GM18907 (cell line): ENCODE results near the gene ALG5.
A peak's percentile ranks its signal among the peaks of the same experiment; 100 is the strongest.

ENCODE experiments used
- ATAC-seq: cut with Tn5 transposase; IDR thresholded peaks from one replicate; pipeline ENCODE4 v1.9.1; 2021; ENCODE audit warnings: mild to moderate bottlenecking, moderate library complexity; ENCODE audit not compliant: unreplicated experiment

The ALG5 gene

DNA sequence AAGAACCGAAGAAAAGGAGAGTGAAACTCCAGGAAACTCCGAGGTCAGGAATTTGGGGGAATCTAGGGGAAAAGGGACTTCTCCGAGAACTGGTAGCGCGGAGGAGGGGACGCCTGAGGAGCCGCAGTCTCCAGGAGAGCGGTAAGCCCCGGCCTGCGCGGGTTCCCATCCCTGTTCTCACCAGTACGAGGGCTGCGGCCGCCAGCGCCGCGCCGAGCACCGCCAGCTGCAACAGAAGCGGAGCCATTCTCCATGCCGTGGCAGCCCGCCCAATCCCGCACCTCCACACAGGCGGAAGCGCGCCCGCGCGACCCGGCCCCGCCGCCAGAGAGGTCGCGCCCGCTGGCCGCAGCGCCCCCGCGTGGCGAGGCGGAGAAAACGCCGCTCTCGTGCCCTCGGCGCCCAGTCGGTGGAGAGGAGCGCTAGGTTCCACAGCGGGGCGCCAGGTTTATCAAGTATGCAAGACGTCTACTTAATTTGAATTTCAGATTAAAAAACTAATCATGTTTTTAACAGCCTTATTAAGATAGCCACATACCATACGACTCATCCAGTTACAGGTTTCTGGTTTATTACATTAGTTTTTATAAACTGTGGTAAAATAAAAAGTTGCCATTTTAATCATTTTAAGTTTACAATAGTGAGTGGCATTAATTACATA, at the start of gene ALG5:
TSS of gene ALG5 (minus strand) at position 287 of the 661 bp plus-strand sequence. CDS start at position 247, 40 bp downstream.
- ATAC-seq, result peak; percentile 69

DNA sequence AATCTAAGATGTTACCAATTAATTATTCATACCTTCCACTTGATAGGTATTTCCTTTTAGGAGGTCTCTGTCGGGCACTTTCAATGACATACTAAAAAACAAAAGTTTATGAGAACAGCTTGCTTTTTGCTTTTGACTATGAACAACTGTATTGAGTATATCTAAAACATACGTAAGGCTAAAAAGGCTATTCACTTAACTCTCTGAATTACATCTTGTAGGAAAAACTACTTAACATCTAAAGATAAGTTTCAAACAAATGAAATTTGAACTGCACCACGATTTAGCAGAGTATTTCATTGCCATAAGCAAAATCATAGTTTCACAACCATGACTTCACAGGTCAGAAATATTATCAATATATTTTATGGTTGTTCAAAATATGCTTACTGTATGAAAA, 48.7 kb upstream of the ALG5 start:
- ATAC-seq, result no peak

DNA sequence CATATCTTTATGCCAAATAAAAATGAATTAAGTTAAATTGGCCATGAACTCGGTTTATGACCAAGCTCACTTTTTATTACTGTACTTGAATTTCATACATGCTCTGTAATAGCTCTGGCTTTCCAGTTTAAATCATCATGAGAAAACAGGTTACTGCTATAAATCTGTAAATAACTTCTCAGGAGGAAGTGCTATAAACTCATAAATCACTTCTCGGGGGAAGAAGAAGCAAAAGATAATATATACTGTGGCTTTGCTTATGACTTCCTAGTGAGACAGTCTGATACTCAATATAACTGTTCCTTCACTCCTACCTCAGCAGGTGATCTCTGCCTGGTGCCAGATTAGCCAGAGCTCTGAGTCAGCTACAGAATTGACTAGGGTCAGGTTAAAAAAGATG, 47.9 kb upstream of the ALG5 start:
- no peak for ATAC-seq

DNA sequence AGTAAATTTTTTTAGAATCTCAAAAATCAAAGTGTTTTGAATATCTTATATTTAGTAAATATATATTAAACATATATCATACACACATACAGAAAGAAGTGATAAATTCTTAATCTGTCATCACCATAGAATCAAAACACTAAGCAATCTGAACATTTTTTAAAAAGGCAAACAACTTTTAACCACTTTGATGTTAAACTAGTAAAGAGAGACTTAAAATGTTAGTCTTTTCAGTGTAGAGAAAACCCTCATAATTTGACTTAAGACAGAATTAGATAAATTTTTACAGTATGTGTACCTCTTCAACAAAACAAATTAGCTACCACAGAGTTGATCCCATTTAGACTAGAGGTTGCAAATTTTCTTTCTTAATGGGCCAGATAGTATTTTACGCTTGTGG, 46.9 kb upstream of the ALG5 start:
- ATAC-seq, result no peak

GRCh38 chr13:37040789-37041188, 41.6 kb upstream of the ALG5 start:
- ATAC-seq, result no peak

DNA sequence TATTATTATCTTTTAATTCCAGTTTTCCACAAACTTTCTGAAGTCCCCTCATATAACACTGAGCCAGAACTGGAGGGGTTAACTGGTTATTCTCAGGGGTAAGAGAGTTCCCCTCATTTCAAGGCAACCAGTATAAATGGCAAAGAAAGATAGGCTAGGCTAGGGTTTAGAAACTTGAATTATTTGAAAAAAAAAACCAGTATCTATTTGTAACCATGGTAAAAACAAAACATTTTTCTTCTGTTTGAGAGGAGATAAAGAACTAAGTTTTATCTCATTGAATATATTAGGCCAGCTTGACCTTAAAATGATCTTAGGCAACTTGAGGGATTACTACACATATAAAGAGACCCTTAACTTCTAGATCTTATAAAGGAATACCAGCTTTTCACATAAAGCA, 40.8 kb upstream of the ALG5 start:
- no peak for ATAC-seq

GRCh38 chr13:37037241-37037640, 38.1 kb upstream of the ALG5 start:
- no peak for ATAC-seq

DNA sequence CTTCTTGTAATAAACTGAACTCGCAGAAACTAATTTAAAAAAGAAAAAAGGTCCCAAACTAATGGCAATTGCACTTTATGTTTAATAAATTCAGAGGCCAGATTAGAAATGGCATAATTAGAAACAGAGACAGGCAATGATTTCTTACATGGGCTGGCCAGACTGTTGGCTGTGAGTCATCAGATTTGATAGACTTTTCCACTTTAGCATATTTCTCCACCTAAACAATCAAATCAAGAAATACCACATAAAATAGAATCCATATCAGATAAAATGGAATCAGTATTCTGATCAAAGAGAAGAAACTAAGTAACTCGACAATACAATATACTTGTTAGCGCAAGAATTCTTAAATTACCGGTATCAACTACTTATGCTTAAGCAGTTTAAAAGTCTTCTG, 30.5 kb upstream of the ALG5 start:
- ATAC-seq, result no peak

- ATAC-seq, result no peak
These were observed 28.5 kb upstream of the ALG5 start for GRCh38 chr13:37027639-37028038.

- ATAC-seq, result no peak
These were observed 27.6 kb upstream of the ALG5 start for GRCh38 chr13:37026771-37027170.

GRCh38 chr13:37023871-37024270, 24.7 kb upstream of the ALG5 start:
- ATAC-seq, result no peak

DNA sequence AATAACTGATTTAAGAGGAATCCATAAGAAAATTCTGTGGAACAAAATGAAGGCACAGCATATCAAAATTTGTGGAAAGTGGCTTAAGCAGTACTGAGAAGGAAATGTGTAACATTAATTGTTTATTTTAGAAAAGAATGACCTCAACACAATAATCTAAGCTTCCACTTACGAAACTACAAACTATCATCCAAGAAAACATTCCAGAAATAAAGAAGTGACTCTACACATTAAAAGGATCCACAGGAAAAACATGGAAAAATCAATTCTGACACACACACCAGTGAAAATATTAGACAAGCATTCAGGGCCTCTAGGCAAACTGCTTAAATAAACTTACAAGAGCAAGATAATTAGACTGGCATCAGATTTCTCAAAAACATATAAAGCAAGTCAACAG, 15.5 kb upstream of the ALG5 start:
- ATAC-seq, result no peak

DNA sequence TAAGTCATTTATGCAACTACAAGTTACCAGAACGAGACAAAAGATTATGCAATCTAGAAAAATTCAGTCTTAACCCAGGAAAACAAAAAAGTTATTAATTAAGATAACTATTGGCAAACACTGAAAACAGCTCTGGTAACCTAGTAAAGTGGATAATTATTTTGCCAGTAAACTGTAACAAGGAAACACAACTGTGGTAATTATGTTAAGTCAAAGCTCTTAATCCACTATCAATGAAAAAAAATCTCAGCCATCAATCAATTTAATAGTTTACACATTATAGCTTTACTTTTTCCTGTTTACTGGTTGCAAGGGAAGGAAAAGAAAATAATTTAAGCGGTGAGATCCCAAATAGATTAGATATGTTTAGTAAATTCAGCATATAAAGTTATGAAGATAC, 12.6 kb upstream of the ALG5 start:
- ATAC-seq, result no peak

- no peak for ATAC-seq
These were observed 11.9 kb upstream of the ALG5 start for GRCh38 chr13:37011002-37011401.

- no peak for ATAC-seq
These were observed 11.3 kb upstream of the ALG5 start for GRCh38 chr13:37010424-37010823.

GRCh38 chr13:37009692-37010091, 10.6 kb upstream of the ALG5 start:
- no peak for ATAC-seq

DNA sequence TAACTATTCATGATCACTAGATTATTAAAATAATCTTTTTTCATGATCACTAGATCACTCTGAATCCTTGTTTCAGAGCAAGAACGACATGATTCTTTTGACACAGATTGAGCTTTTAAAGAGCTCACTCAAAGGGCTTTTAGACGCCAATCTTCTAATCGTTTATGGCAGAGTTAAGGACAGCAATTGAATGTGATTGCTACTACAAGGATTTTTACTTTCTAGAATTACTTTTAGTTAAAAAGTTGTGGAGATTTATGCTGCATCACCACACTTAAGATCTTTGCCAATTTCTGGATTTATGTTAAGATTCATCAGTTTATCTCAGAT, 2.7 kb upstream of the ALG5 start:
- ATAC-seq, result no peak

DNA sequence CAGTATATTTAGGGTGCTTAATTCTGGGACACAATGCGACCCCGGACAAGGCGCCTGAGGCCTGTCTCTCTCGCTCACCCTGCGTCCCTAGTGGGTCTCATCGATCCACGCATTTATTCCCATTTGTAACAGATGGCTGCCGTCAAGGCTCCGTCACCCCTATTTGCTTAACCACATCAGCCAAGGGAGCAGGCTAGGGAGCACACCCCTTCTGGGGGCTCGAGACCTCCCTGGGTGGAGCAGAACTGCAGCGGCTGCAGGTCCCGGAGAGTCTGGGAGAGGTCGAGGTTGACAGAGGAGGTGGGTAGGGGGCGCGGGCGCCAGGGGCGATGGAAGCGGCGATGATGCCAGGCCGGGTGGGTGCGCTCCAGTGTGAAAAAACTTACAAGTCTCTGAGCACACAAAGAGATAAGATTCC, 507 bp downstream of the ALG5 start:
- no peak for ATAC-seq

GRCh38 chr13:36997716-36998427, 1.3 kb downstream of the ALG5 start:
- ATAC-seq, result no peak

GRCh38 chr13:36992362-36992761, 6.8 kb downstream of the ALG5 start:
- ATAC-seq, result no peak

DNA sequence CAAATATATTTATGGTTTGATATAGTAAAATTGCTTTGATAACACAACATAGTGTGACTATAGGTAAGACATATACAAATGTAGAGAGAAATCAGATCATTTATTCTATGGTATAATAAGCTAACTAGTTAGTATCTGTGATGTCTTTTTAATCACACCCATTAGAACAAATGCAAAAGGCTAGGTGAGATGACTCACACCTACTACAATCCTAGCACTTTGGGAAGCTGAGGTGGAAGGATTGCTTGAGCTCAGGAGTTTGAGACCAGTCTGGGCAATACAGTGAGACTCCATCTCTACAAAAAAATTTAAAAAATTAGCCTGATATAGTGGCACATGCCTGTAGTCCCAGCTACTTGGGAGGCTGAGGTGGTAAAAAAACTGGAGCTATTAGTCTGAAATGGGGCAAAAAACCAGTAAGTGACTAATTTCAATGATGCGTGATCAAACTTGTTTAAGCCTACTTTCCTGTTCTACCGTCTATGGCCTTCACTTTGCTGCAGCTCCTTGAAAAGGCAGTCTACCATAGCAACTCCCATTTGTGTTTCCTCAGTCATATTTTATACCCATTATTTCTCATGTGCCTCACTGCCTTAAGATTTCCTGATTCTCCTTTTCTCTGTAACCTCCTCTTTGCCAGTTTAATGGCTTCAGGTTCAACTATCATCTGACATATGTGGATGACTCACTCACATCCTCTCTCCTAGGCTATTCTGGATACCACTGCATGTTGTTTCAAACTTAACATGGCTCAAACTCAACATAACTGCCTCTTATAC, 12.5 kb downstream of the ALG5 start:
- ATAC-seq, result no peak

DNA sequence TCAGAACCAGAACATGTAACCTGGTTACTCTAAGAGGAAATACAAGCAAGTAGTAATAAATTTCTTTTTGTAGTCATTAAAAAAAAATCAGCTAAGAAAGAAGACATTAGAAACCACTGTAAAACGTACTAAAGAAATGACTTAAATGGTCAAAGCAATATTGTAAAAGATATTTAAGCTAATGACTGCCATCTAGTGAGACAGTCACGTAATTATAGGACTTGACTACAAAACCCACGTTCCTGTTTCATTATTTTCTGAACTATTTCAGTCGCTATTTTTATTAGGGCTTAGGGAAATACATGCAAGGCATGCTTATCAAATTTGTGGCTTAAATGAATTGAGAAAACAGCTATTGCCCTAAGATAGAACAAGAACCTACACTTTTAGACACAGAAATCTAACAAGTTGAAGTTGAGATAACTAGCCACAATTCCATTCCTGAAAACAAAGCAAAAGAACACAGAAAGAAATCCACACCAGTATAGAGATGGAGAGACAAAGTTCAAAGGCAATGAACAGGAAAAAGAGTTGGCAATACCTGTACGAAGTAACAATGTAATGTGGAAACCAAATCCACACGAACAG, 17.9 kb downstream of the ALG5 start:
- peak; percentile 66 for ATAC-seq
